Stimulated activated CD8-positive, alpha-beta memory T cell treated with anti-CD3 and anti-CD28 coated beads, Interleukin-4, amount 100 ng/mL, for 24 hours (primary cell): Measurements from ENCODE around the gene FAM78A.
"Not testable (repeated sequence)": the region's sequence is repeated elsewhere in the genome, so short reads cannot be mapped to it uniquely, and the experiment has no call there.

Experiments
- DNase-seq: peaks from one replicate; pipeline ENCODE4 v3.0.0-alpha.2; 2020; ENCODE audit warnings: low read depth

The FAM78A gene

DNA sequence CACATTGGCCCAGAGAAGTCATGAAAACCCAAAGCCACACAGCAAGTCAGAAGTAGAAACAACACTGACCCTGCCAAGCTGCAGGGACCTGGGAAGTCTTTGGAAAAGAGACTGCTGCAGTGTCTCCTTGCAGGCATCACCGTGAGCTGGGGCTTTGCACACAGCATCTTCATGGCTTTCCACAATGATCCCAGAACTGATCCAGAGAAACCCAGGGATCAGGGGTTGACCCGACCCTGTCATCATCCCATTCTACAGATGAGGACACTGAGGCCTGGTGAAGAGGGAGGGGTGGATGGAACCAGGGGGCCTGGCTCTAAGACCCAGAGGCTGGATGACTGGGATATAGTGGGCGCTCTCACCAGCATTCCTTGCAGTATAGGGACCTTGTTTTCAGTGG is 4.3 kb upstream of the FAM78A start:
- no peak for DNase-seq

DNA sequence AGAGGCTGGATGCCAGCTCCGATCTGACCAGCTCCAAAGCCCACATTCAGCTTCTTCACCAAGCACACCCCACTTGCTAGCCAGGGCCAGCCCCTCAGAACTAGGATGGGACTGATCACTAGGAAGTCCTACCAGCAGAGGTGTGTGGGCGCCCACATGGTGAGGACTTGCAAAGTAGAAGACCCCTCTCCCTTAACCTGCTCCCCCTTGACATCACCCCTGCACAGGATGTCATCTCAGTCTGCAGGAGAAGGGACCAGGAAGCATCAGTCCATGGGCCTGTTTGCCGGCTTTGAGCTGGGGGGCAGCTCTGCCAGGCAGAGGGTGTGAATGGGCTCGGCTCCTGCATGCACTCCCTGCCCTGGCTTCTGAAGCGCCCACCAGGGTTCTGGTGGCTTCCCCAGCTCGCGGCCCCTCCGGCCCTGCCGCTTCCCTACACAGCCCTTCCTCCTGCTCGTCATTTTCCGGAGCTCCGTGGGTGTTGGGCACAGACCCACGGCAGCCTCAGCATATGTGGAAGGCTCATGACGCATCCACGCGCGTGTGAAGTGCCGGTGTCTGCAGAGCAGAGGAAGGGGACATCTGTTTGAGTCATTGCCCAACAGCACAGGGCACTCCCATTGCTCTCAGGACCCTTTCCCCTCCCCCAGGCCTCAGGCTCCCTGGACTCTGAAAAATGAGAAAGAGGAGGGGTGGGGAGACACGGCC is 3.7 kb upstream of the FAM78A start:
- DNase-seq = no peak

DNA sequence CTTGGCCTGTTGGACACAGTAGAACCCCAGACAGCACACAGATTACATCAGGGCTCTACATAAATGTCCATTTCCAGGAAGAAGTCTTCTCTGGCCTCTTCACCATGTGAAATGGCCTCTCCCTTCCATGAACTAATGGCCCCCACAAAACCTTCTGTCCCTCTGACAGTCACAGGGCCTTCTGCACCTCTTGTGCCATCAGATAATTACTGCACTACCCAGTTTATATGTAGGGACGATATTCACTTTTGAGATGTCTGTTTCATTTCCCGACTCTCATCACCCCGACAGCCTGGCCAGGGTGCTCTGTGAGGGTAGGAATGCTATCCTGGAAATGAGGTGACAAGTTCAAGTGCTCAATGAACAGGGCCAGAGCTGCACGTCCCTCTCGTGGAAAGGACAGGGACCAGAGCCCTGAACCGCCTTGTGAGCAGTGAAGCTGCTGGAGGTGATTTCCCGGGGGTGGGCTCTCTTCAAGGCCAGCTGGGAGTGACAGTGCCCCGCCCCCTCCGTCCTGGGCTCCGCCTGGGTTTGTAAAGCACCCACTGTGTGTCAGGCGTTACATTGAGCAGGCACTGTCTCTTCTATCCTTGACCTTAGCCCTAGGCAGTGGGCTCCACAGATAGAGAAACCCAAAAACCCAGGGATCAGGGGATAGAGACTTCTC is 3.0 kb upstream of the FAM78A start:
- DNase-seq = no peak

DNA sequence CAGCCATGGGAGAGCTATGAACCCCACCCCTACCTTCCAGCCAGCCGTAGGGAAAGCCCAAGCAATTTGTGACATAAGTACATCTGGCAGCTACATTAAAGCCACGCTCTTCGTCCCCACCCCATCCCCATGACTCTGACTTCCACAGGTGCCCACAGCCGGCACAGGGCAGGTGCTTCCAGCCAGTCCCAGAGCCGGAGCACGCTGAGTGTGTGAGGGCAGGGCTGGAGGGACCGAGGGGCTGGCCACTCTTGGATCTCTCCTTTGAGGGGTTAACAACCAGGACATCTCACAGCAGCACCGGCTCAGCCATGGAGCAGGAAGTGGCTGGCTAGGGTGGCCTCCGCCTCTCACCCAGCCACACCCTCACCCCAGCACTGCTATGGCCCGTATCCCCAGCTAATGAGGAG is 2.4 kb upstream of the FAM78A start:
- no peak for DNase-seq

DNA sequence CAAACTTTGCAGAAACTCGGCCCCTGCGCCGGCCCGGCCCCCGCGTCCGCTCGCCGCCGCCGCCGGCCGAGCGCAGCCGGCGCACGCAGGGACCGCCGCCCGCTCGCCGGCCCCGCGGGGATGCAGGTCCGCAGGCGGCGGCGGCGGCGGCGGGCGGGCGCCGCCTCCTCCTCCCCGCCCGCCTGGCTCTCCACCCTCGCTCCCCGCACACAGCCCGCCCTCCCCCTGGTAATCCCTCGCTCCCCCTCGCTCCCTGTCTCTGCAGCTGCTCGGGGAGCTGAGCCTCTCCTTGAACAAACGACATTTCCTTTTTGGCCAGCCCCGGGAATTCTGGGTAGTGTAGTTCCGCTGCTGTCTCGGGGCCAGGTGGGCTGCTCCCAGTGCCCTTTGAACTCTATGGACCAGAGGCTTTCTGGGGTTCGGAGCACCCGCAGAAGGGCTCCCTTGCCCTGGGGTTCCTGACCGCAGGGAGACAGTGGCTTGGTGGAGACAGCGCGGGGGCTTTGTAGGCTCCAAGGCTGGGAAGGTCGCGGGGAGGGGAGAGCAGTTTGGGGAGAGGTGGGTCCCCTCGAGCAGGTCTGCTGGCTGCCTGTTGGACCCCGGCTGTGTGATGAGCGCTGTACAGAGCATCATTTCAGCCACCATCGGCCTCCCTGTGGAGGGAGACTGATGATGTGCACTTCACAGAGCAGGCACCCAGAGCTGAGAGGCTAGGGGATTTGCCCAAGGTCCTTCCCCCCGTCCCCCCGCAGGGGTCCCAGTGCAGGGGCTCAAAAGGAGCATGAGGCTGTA is 1.8 kb upstream of the FAM78A start:
- peak; percentile 59 for DNase-seq

DNA sequence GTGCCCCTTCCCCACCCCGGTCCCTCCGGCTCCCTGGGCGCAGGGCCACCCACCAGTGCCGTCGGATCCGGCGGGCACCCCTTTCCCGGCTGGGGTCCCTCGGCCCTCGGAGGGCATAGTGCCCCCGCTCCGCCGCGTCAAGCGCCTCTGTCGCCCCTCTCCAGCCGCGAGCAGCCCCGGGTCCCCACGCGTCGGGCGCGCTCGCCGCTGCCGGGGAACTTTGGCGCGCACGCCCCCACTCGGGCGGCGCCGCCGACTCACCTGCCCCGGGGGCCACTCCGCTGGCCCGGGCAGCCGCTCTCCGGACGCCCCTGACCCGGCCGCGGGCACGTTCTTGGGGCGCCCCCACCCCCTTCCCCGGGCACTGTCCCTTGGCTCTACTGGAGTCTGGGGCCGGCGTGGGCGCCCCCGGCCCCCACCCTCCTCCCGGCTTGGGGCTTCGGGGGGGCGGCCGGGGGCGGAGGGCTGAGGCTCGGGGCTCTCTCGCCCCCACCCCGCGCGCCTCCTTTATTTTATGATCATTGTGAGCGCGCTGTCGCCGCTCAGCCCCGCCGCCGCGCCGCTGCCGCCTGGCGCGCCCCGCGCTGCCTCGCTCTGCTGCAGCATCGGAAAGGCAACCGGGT is 1.1 kb upstream of the FAM78A start:
- no peak for DNase-seq

DNA sequence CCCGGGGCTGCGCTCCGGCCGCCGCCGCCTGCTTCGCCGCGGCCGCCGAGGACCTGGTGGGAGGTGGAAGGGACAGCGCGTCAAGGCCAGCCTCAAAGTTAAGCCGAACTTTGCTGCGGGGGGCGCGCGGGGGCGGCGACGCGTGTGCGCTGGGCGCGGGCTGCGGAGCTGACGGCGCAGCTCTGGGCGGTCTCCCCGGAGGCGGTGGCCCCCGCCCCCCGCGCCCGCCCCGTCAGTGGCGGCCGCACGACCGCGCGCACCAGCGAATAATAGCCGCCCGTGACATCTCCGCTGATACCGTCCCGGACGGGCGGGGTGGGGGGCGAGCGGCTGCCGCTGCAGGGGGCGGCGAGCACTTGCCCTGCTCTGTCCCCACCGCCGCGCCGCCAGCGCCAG is 579 bp upstream of the FAM78A start:
- DNase-seq = no peak

DNA sequence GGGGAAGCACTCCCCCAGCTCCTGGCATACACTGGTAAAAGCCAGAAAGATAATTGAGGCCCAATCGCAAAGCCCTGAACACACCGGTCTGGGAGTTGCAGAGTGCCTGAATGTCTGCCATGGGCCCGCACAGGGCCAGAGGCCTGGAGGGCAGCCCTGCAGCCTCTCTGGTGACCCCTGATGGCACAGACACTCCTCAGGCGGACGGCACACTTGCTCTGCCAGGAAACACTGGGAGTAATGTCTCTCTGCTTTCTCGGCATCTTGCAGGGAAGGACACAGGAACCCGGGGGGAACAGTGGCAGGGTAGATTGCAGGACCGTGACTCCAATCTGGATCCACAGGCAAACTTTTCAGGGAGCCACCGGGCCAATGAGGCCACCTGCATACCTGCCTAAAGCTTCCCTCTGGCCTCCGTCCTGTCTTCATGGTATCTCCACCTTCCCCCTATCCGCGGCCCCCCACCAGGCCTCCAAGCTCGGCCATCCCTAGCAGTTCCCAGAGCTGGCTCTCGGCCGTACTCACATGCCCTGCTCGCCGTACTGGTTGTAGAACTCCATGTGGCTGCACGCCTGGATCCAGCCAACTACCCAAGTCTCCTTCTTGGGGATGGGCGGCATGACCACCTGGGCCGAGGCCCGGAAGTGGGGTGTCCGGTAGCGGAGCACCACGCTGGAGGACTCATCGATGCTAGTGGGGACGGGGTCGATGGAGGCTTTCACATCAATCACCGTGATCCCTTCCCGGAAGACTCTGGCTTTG is 797 bp downstream of the FAM78A start:
- no peak for DNase-seq

DNA sequence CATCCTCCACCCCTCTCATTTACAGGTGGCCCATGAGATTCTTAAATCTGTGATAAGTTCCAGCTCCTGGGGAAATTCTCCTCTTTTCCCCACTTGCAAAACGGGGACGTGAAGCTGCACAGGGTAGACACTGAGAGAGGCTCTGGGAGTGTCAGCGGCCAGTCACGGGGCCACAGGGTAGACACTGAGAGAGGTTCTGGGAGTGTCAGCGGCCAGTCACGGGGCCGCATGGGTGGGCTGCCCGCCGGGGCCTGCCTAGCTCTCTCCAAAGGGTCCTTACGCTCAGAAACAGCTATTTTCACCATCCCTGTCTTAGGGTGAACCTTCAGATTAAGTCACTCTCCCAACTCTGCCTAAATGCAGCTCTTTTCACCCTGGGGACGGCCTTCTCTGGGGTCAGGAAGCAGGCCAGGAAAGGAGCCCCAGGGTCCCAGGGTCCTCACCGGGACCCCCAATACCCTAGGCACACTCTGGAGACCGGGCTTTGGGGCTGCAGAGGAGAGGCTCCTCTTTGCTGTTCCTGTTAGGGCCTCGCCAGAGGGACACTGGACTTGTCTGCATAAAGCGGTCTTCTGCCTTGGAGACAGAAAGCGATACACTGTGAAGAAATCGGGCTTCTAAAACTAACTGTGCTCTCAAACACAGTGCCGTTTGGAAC is 1.5 kb downstream of the FAM78A start:
- DNase-seq = no peak

DNA sequence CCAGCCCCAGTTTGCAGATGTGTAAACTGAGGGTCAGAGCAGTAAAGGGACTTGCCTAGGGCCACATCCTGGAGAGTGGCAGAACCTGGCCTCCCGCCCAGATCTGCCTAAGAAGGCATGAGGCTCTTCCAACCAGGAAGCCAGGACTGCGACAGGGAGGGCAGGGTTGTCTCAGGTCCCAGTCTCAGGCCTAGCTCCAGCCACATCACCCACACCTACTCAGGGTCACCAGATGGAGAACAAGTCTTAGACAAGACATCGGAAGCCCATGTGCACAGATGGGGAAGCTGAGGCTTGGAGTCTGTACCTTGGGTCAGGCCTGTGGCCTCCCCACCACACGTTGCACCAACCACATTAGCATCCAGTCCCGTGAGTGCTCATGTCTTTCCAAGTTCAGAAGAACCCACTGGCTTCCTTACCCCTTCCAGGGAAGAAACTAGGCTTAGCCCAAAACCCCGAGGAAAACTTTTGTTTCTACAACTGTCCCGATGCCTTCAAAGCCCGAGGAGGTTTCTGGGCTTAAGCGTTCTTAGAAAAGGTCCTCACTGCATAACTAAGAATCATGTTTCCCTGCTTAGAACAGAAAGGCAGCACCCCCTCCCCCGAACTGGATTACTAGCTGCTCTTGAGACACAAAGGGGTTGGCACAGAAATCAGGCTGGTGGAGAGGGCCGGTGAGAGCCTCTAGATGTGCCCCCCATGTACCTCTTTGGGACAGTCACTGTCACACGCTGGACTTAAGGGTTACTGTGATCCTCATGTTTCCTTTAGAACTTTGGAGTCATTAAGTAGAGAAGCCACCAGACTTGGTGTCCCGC is 2.2 kb downstream of the FAM78A start:
- DNase-seq = no peak

DNA sequence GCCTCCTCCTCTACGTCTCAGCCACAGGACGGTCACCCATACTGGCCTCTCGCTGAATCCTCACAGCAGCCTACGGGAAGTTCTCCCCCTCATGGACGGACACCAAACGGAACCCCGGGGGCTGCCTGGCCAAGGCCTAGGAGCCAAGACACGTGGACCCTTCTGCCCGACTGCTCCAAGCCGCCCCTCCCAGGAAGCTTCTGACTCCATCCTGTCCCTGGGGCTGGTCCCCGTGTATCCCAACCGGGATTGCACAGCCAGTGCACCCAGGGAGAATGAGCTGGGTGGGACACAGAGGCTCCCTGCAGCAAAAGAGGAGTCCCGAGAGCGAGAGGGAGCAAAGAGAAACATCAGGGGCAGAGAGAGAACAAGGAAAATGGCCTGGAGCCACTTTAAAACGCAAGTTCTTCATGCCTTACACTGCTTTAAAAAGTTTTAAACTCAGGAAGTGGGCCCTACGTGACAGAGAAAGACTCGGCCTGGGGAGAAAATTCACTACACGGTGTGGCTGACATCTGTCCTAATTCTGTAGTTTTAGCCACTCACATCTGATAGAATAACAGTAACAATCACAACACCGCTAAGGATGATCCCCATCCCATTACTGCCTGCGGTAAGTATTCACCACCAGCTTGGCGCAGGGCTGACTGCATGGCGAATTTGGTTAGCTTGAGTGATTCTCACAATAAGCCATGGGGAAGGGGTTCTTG is 3.0 kb downstream of the FAM78A start:
- no peak for DNase-seq

DNA sequence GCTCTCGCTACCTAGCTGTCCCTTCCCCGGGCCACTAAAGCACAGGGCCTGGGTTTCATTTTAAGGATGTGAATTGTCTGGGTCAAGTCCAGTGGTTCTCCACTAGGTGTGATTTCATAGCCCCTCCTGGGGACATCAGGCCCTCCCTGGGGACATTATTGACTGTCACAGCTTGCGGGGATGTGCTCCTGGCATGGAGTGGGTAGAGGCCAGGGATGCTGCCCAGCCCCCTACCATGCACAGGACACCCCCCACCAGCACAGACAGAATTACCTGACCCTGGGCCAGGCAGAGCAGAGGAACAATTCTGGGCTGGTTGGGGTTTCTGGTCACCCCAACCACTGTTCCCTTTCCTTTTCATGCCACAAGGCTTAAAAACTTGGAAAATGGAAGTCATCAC is 4.1 kb downstream of the FAM78A start:
- no peak for DNase-seq

DNA sequence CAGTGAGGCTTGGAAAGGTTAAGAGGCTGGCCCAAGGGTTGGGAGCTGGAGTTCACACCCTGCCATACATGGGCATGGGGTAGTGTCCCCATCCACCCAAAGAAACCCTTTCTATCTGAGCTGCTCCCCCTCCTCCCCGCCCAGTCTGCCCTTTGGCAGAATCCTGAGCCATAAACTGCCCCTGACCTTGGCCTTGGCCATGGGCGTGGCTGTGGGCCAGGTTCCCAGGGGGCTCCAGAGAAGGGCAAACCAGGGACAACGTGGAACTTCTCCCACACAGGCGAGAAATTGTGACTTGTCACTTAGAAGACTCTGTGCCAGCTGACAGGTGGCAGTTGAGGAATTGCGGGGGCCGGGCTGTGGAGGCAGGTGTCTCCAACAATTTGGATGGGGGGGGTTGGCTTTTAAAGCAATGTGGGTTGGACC is 4.8 kb downstream of the FAM78A start:
- DNase-seq = no peak

DNA sequence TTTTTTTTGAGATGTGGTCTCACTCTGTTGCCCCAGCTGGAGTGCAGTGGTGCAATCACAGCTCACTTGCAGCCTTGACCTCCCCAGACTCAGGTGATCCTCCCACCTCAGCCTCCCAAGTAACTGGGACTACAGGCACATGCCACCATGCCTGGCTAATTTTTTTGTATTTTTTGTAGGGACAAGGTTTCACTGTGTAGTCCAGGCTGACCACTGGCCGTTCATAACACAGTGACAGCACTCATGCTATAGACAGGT is 5.4 kb downstream of the FAM78A start:
- DNase-seq = not testable (repeated sequence)

DNA sequence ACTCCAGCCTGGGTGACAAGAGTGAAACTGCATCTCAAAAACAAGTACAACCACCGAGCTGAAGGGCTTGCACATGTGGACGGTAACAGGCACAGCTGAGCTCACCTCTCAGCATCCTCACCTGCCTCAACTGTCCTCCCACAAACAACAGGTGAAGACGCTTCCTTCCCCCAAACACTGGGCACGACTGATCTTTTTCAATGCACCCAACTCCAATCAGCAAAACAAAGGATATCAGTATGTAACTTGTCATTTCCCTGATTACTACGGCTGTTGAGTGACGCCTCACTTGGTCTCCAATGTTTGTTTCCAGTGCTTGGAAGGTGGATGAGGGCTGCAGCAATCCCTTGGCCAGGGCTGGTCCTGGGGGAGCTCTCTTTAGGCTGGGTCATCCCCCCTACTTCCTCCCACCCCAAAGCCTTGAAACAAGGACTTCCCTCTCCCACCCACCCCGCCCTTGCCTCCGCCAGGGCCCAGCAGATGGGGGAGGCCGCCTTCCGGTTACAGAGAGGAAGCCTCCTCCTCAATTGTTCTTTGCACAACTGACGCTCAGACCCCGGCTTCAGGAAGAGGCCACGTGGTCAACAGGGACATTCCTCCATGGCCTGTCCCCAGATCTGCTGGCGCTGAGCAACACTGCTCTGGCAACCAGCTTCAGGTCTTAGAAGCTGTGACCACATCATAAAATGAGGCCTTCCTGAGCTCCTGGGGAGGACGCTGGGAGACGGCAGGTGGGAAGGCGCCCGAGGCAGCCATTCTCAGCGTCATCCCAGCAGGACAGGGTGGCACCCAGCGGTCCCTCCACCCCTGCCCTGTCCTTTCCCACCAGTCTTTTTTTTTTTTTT is 5.9 kb downstream of the FAM78A start:
- DNase-seq = no peak

DNA sequence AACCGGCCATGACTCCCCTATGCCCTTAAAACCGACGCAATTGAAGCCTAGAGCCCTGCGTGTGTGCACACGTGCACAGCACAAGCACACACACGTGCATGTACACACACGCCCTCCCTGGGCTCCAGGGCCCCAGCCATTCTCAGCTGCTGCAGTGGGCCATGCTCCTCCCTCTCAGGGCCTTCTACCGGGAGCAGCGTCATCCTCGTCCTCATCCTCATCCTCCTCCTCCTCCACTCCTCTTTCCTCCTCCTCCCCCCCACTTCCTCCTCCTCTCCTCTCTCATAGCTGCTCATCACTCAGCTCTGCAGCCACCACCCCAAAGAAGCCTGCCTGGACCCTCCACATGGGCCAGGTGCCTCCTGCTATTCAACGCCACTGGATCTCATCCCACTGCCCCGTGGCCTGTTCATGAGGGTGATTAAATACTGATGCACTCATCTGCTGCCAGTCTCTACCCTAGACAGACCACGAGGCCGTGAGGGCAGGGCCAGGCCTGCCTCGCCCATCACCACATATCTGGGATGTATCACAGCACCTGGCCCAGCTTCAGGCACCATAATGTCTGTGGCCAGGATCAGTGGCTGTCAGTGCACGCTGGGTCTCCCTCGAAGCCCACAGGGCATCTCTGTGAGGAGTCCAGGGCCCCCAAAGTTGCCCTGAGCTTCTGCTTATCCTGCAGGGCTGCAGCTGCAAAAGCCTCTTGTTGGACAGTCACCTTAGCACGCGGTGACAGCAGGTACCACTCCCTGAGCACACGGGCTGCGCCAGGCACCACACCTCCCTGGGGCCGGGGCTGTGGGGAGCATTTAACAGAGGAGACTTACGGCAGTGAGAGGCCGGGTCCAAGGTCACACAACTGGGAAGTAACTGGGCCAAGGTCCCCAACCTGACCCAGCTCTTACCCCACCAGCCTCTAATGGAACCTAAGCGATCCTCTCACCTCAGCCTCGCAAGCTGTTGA is 9.8 kb downstream of the FAM78A start:
- no peak for DNase-seq

DNA sequence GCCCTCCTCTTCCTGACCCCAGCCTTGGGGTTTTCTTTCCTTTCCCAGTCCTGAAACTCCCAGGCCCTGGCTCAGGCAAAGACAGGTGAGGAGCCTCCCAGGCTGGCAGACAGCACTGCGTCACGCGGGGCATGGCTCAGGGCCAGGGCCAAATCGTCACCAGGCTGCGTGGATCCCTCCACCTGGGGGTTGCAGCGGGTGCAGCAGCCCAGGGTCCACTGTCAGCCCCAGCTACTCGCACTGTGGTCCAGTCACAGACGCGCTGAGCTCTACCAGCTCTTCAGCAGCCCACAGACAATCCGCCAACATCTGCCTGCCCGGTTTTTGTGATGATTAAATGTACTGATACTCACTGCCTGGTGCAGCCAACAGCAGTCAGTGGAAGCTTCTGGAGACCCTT is 12.1 kb downstream of the FAM78A start:
- no peak for DNase-seq

DNA sequence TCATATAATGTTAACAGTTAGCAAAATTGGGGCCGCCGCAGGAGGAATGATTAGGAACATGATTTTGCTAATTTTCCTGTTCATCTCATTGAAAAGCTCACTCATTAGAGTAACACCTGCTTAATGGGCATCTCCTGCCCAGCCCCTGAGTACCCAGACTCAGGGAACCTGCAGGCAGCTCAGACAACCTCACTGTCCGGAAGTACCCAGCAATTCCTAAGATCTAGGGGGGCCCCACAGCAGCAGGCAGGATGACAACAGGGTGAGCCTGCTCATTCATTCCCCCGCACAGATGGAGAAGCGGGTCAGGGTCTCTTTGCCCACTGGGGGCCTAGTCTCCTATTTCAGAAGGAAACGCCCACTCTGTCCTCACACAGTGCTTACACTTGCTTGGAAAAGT is 12.6 kb downstream of the FAM78A start:
- DNase-seq = no peak
